Activated naive CD8-positive, alpha-beta T cell (primary cell): ENCODE measurements around the gene MAP3K8.
A peak's percentile ranks its signal among the peaks of the same experiment; 100 is the strongest.
"Not testable (repeated sequence)": the region's sequence is repeated elsewhere in the genome, so short reads cannot be mapped to it uniquely, and the experiment has no call there.

ENCODE experiments used
- H3K27ac Mint-ChIP-seq: one replicate; pipeline ENCODE4 v1.8.0; 2021; ENCODE audit warnings: mixed read lengths
- H3K27me3 Mint-ChIP-seq: one replicate; pipeline ENCODE4 v1.8.0; 2021; ENCODE audit warnings: mixed read lengths
- H3K36me3 Mint-ChIP-seq: one replicate; pipeline ENCODE4 v1.8.0; 2021; ENCODE audit warnings: mixed read lengths
- H3K4me1 Mint-ChIP-seq: one replicate; pipeline ENCODE4 v1.8.0; 2021; ENCODE audit warnings: low read depth, mixed read lengths
- H3K4me3 Mint-ChIP-seq: one replicate; pipeline ENCODE4 v1.8.0; 2021; ENCODE audit warnings: mild to moderate bottlenecking, mixed read lengths
- H3K9me3 Mint-ChIP-seq: one replicate; pipeline ENCODE4 v1.8.0; 2021; ENCODE audit warnings: low read depth, mixed read lengths

Gene MAP3K8

GRCh38 chr10:30434273-30435072 lies 489 bp downstream of the MAP3K8 start:
- no peaks in the 10 kb centered on the region for H3K36me3 Mint-ChIP-seq
- peak overlapping the region; percentile 34 for H3K27ac Mint-ChIP-seq
- peaks cover 2% of the 10 kb centered on the region for H3K27me3 Mint-ChIP-seq
- H3K4me3 Mint-ChIP-seq = peak overlapping the region; percentile 86
- H3K4me1 Mint-ChIP-seq = peaks cover 47% of the 10 kb centered on the region
- H3K9me3 Mint-ChIP-seq = no peaks in the 10 kb centered on the region

GRCh38 chr10:30435073-30435422 lies 1.1 kb downstream of the MAP3K8 start:
- Mint-ChIP-seq H3K36me3 (no peaks in the 10 kb centered on the region), H3K27me3 (peaks cover 2% of the 10 kb centered on the region), H3K9me3 (no peaks in the 10 kb centered on the region), H3K4me1 (peaks cover 47% of the 10 kb centered on the region), H3K4me3 (peak overlapping the region; percentile 86), H3K27ac (peak overlapping the region; percentile 34)

GRCh38 chr10:30435499-30436167 lies 1.6 kb downstream of the MAP3K8 start:
- H3K27ac Mint-ChIP-seq, H3K36me3 Mint-ChIP-seq, H3K9me3 Mint-ChIP-seq, H3K27me3 Mint-ChIP-seq: not testable (repeated sequence)
- Mint-ChIP-seq H3K4me1 (peaks cover 47% of the 10 kb centered on the region), H3K4me3 (peak overlapping the region; percentile 86)

GRCh38 chr10:30436191-30436611 lies 2.2 kb downstream of the MAP3K8 start:
- no peak overlapping the region for H3K27ac Mint-ChIP-seq
- H3K36me3 Mint-ChIP-seq = no peaks in the 10 kb centered on the region
- peaks cover 47% of the 10 kb centered on the region for H3K4me1 Mint-ChIP-seq
- H3K4me3 Mint-ChIP-seq = peak overlapping the region; percentile 75
- no peaks in the 10 kb centered on the region for H3K9me3 Mint-ChIP-seq
- peaks cover under 1% of the 10 kb centered on the region for H3K27me3 Mint-ChIP-seq

GRCh38 chr10:30436671-30437030 lies 2.7 kb downstream of the MAP3K8 start:
- H3K36me3 Mint-ChIP-seq = no peaks in the 10 kb centered on the region
- no peaks in the 10 kb centered on the region for H3K9me3 Mint-ChIP-seq
- peak overlapping the region; percentile 66 for H3K4me3 Mint-ChIP-seq
- H3K27me3 Mint-ChIP-seq = no peaks in the 10 kb centered on the region
- peak overlapping the region; percentile 61 for H3K27ac Mint-ChIP-seq
- H3K4me1 Mint-ChIP-seq = peaks cover 44% of the 10 kb centered on the region

GRCh38 chr10:30437031-30437841 lies 3.3 kb downstream of the MAP3K8 start:
- peak overlapping the region; percentile 66 for H3K4me3 Mint-ChIP-seq
- peaks cover 44% of the 10 kb centered on the region for H3K4me1 Mint-ChIP-seq
- no peaks in the 10 kb centered on the region for H3K9me3 Mint-ChIP-seq
- no peaks in the 10 kb centered on the region for H3K27me3 Mint-ChIP-seq
- H3K36me3 Mint-ChIP-seq = no peaks in the 10 kb centered on the region
- H3K27ac Mint-ChIP-seq = peak overlapping the region; percentile 61

GRCh38 chr10:30438021-30438850 lies 4.3 kb downstream of the MAP3K8 start:
- no peaks in the 10 kb centered on the region for H3K27me3 Mint-ChIP-seq
- H3K36me3 Mint-ChIP-seq = no peaks in the 10 kb centered on the region
- H3K4me3 Mint-ChIP-seq = peak overlapping the region; percentile 66
- H3K27ac Mint-ChIP-seq = peak overlapping the region; percentile 3
- H3K4me1 Mint-ChIP-seq = peaks cover 39% of the 10 kb centered on the region
- no peaks in the 10 kb centered on the region for H3K9me3 Mint-ChIP-seq

GRCh38 chr10:30439931-30440330 lies 5.9 kb downstream of the MAP3K8 start:
- Mint-ChIP-seq H3K27ac (no peak overlapping the region), H3K4me1 (peaks cover 35% of the 10 kb centered on the region), H3K27me3 (no peaks in the 10 kb centered on the region), H3K9me3 (no peaks in the 10 kb centered on the region), H3K4me3 (no peak overlapping the region), H3K36me3 (no peaks in the 10 kb centered on the region)

GRCh38 chr10:30442019-30442606 lies 8.1 kb downstream of the MAP3K8 start:
- no peak overlapping the region for H3K27ac Mint-ChIP-seq
- no peaks in the 10 kb centered on the region for H3K9me3 Mint-ChIP-seq
- peaks cover 16% of the 10 kb centered on the region for H3K4me1 Mint-ChIP-seq
- no peak overlapping the region for H3K4me3 Mint-ChIP-seq
- no peaks in the 10 kb centered on the region for H3K27me3 Mint-ChIP-seq
- no peaks in the 10 kb centered on the region for H3K36me3 Mint-ChIP-seq

GRCh38 chr10:30443049-30443448 lies 9.1 kb downstream of the MAP3K8 start:
- H3K4me1 Mint-ChIP-seq = peaks cover 7% of the 10 kb centered on the region
- peaks cover 2% of the 10 kb centered on the region for H3K36me3 Mint-ChIP-seq
- no peak overlapping the region for H3K27ac Mint-ChIP-seq
- no peak overlapping the region for H3K4me3 Mint-ChIP-seq
- no peaks in the 10 kb centered on the region for H3K9me3 Mint-ChIP-seq
- H3K27me3 Mint-ChIP-seq = no peaks in the 10 kb centered on the region

- Mint-ChIP-seq H3K4me1 (no peaks in the 10 kb centered on the region), H3K36me3 (peaks cover 18% of the 10 kb centered on the region), H3K4me3 (no peak overlapping the region), H3K27me3 (no peaks in the 10 kb centered on the region), H3K9me3 (no peaks in the 10 kb centered on the region), H3K27ac (no peak overlapping the region)
Measured at GRCh38 chr10:30445711-30446110, 11.7 kb downstream of the MAP3K8 start.

- no peak overlapping the region for H3K4me3 Mint-ChIP-seq
- peaks cover 18% of the 10 kb centered on the region for H3K36me3 Mint-ChIP-seq
- H3K27ac Mint-ChIP-seq = no peak overlapping the region
- no peaks in the 10 kb centered on the region for H3K9me3 Mint-ChIP-seq
- no peaks in the 10 kb centered on the region for H3K4me1 Mint-ChIP-seq
- H3K27me3 Mint-ChIP-seq = no peaks in the 10 kb centered on the region
Measured at GRCh38 chr10:30447125-30447799, 13.3 kb downstream of the MAP3K8 start.

GRCh38 chr10:30448092-30448491 lies 14.1 kb downstream of the MAP3K8 start:
- no peak overlapping the region for H3K4me3 Mint-ChIP-seq
- H3K27me3 Mint-ChIP-seq = no peaks in the 10 kb centered on the region
- H3K9me3 Mint-ChIP-seq = no peaks in the 10 kb centered on the region
- H3K27ac Mint-ChIP-seq = no peak overlapping the region
- no peaks in the 10 kb centered on the region for H3K4me1 Mint-ChIP-seq
- H3K36me3 Mint-ChIP-seq = peaks cover 18% of the 10 kb centered on the region
